Measurements from ENCODE around the gene RDH11. TPM values are rescaled to one million over a fixed set of nuclear protein-coding genes. Genes with fewer than 3 reads are reported as not detected.
"Not testable (repeated sequence)": the region's sequence is repeated elsewhere in the genome, so short reads cannot be mapped to it uniquely, and the experiment has no call there.

Gene RDH11
- polyA plus RNA-seq, 1 of the 3 experiments (the other 2 are of a cell fraction): 44.7 TPM

GRCh38 chr14:67719866-67720265 lies 24.3 kb upstream of the RDH11 start:
- no peaks in the 10 kb centered on the region for H3F3A ChIP-seq (replicated peaks; ENCODE audit: insufficient read depth)
- peaks cover 0 to 8% of the 10 kb centered on the region in 2 experiments; a peak in 1 of 4 replicates for H3K4me1 ChIP-seq (ENCODE audit: control insufficient read depth in 1 of 2, insufficient read depth in 2 of 2, low read depth in 1 of 2, low read length in 1 of 2)
- H3K9ac ChIP-seq: no peak overlapping the region
- H2AFZ ChIP-seq (ENCODE audit: low read depth): no peak overlapping the region
- no peaks in the 10 kb centered on the region for H4K20me1 ChIP-seq (ENCODE audit: insufficient read depth)
- 11% methylated on average over 2 of the region's 2 CpGs for WGBS (ENCODE audit: low lambda C conversion rate)
- no peak for TF ChIP-seq MEF2A (IDR thresholded peaks at IDR 0.05; ENCODE audit: borderline replicate concordance, low read depth)
- TF ChIP-seq TCF12 (IDR thresholded peaks at IDR 0.05): no peak
- TF ChIP-seq FOXM1 (IDR thresholded peaks at IDR 0.05; ENCODE audit: low read depth): no peak
- no peak for TF ChIP-seq RCOR1 (IDR thresholded peaks at IDR 0.05; ENCODE audit: low read length)
- no peak for TF ChIP-seq RXRA (IDR thresholded peaks at IDR 0.05; ENCODE audit: borderline replicate concordance, low read depth)
- TF ChIP-seq IRF3 (IDR thresholded peaks at IDR 0.05; ENCODE audit: low read depth, low read length): no peak
- TF ChIP-seq USF1 (IDR thresholded peaks at IDR 0.05; ENCODE audit: borderline replicate concordance, low read depth): no peak
- no peak for TF ChIP-seq ZBTB33 (IDR thresholded peaks at IDR 0.05; ENCODE audit: borderline replicate concordance, low read depth)
- no peak for TF ChIP-seq TEAD4 (IDR thresholded peaks at IDR 0.05; ENCODE audit: borderline replicate concordance, insufficient read depth)
- H3K27me3 ChIP-seq (ENCODE audit: insufficient read depth): peaks cover 14% of the 10 kb centered on the region
- POLR2A ChIA-PET: interaction anchor here (0.6 kb wide), 1 partner anchor 33 kb away, joined by 3 read pairs; no protein-coding TSS in a partner anchor
- no peak overlapping the region for H3K4me2 ChIP-seq
- no peaks in the 10 kb centered on the region for H3K36me3 ChIP-seq (replicated peaks in 1 of 2; ENCODE audit: control insufficient read depth in 1 of 2, insufficient read depth in 2 of 2, low read length in 1 of 2)
- no peak overlapping the region for H3K27ac ChIP-seq (ENCODE audit: low read depth in 2 of 2, low read length in 1 of 2)
- no peaks in the 10 kb centered on the region for H3K9me2 ChIP-seq
- no peak overlapping the region for H3K4me3 ChIP-seq (ENCODE audit: low read depth in 2 of 2, low read length in 1 of 2)
- no peaks in the 10 kb centered on the region for H3K79me2 ChIP-seq (ENCODE audit: insufficient read depth)
- DNase-seq: no peak
- CTCF ChIA-PET: interaction anchor here (2.4 kb wide), 1 partner anchor 15 kb away, joined by 8 read pairs; no protein-coding TSS in a partner anchor
- no peaks in the 10 kb centered on the region for H3K9me3 ChIP-seq

- H3K27ac ChIP-seq (ENCODE audit: low read depth in 2 of 2, low read length in 1 of 2); H3K9me3 ChIP-seq; H3K79me2 ChIP-seq (ENCODE audit: insufficient read depth); H2AFZ ChIP-seq (ENCODE audit: low read depth); H3K36me3 ChIP-seq (replicated peaks in 1 of 2; ENCODE audit: control insufficient read depth in 1 of 2, insufficient read depth in 2 of 2, low read length in 1 of 2); H3K9me2 ChIP-seq; POLR2A ChIA-PET; DNase-seq; H3K4me3 ChIP-seq (ENCODE audit: low read depth in 2 of 2, low read length in 1 of 2); H3K27me3 ChIP-seq (ENCODE audit: insufficient read depth); H3K9ac ChIP-seq; H4K20me1 ChIP-seq (ENCODE audit: insufficient read depth); H3F3A ChIP-seq (replicated peaks; ENCODE audit: insufficient read depth); H3K4me2 ChIP-seq; H3K4me1 ChIP-seq (ENCODE audit: control insufficient read depth in 1 of 2, insufficient read depth in 2 of 2, low read depth in 1 of 2, low read length in 1 of 2): not testable (repeated sequence)
- 16% methylated on average over 3 of the region's 3 CpGs for WGBS (ENCODE audit: low lambda C conversion rate)
- CTCF ChIA-PET: interaction anchor here (2.4 kb wide), 1 partner anchor 15 kb away, joined by 8 read pairs; no protein-coding TSS in a partner anchor
Measured at GRCh38 chr14:67719385-67719784, 23.8 kb upstream of the RDH11 start.

All from SK-N-SH (cell line).